Activated naive CD4-positive, alpha-beta T cell (primary cell): ENCODE results near the gene ALOX5AP.

Source experiments
- DNase-seq, 4 experiments: peaks; one replicate each; lab custom pipeline; 2025; lab: John Stamatoyannopoulos, UW

ALOX5AP gene

GRCh38 chr13:30735025-30735871, at the start of gene ALOX5AP:
TSS of gene ALOX5AP (plus strand) at chr13:30735543. CDS start at chr13:30735606, 63 bp downstream.
- DNase-seq: peak in 2 of 4 experiments; percentile 4 to 8

- DNase-seq: no peak
Measured at GRCh38 chr13:30685987-30686386, 49.4 kb upstream of the ALOX5AP start.

GRCh38 chr13:30687601-30688000, 47.7 kb upstream of the ALOX5AP start:
- no peak for DNase-seq

GRCh38 chr13:30689752-30690151, 45.6 kb upstream of the ALOX5AP start:
- no peak for DNase-seq

- DNase-seq: no peak
Measured at GRCh38 chr13:30690282-30691188, 44.8 kb upstream of the ALOX5AP start.

- no peak for DNase-seq
Measured at GRCh38 chr13:30692113-30692512, 43.2 kb upstream of the ALOX5AP start.

GRCh38 chr13:30696278-30697176, 38.8 kb upstream of the ALOX5AP start:
- DNase-seq: no peak

- DNase-seq: no peak
Measured at GRCh38 chr13:30697177-30697953, 38.0 kb upstream of the ALOX5AP start.

GRCh38 chr13:30697996-30698401, 37.3 kb upstream of the ALOX5AP start:
- no peak for DNase-seq

- no peak for DNase-seq
Measured at GRCh38 chr13:30698488-30699005, 36.8 kb upstream of the ALOX5AP start.

- no peak for DNase-seq
Measured at GRCh38 chr13:30700364-30700763, 35.0 kb upstream of the ALOX5AP start.

- DNase-seq: no peak
Measured at GRCh38 chr13:30702006-30702405, 33.3 kb upstream of the ALOX5AP start.

- DNase-seq: no peak
Measured at GRCh38 chr13:30704596-30704995, 30.7 kb upstream of the ALOX5AP start.

- no peak for DNase-seq
Measured at GRCh38 chr13:30705680-30706079, 29.7 kb upstream of the ALOX5AP start.

- DNase-seq: no peak
Measured at GRCh38 chr13:30708541-30708940, 26.8 kb upstream of the ALOX5AP start.

- DNase-seq: no peak
Measured at GRCh38 chr13:30710442-30710841, 24.9 kb upstream of the ALOX5AP start.

- DNase-seq: no peak
Measured at GRCh38 chr13:30711375-30711774, 24.0 kb upstream of the ALOX5AP start.

GRCh38 chr13:30711837-30712236, 23.5 kb upstream of the ALOX5AP start:
- DNase-seq: no peak

- no peak for DNase-seq
Measured at GRCh38 chr13:30712536-30713532, 22.5 kb upstream of the ALOX5AP start.
